Mucosa of gallbladder (tissue), 1 donor: Measurements from ENCODE around the gene KDM2B. TPM values are rescaled to one million over a fixed set of nuclear protein-coding genes. Genes with fewer than 3 reads are reported as not detected.

Experiments used
- DNase-seq: peaks from one replicate; pipeline ENCODE4 v3.0.0-alpha.2; 2020; ENCODE audit warnings: low spot score
- total RNA-seq: library from RNA; stranded (reverse); gene quantifications from one replicate; pipeline ENCODE4 v1.2.1, GENCODE V29; 2021
- donor health status: DM: no; HTN: no; CAD: no.

The KDM2B gene
- total RNA-seq, 1 donor from 2014 or later, result 26.9 TPM

DNA sequence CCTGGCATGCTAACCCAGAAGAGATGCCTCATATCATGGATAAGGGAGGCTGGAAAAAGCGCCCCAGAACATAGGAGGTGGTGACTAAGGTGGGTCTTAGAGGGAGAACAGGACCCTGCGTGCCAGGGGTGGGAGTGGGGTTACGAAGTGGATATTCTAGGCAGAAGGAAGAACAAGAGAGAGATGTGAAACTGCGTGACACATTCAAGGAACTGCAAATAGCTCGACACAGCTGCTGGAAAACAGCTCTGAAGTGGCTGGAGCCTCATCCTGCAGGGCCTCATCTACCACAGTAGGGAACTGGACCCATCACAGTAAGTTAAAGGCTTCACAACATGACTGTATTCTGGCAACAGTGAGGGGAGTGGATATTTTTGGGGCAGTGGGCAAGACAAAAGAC, 119.8 kb downstream of the KDM2B start:
- DNase-seq, result no peak

DNA sequence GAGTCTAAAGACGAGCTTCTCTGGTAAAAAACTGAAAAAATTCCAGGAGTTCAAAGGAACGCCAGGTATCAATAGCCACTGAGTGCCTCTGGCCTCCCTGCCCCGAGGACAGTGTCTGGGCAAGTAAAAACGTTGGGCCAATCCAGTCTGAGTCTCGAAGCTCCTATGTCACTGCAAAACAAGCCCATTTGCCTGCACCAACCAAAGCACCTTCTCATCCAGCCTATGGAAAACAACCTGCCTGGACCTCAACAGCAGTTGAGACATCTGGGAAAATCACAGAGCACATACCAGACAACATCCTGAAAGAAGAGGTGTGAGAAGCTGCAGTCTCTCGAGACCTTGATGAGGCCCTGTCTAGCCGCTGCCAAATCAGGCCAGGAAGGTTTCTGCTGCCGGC, 124.3 kb downstream of the KDM2B start:
- no peak for DNase-seq

DNA sequence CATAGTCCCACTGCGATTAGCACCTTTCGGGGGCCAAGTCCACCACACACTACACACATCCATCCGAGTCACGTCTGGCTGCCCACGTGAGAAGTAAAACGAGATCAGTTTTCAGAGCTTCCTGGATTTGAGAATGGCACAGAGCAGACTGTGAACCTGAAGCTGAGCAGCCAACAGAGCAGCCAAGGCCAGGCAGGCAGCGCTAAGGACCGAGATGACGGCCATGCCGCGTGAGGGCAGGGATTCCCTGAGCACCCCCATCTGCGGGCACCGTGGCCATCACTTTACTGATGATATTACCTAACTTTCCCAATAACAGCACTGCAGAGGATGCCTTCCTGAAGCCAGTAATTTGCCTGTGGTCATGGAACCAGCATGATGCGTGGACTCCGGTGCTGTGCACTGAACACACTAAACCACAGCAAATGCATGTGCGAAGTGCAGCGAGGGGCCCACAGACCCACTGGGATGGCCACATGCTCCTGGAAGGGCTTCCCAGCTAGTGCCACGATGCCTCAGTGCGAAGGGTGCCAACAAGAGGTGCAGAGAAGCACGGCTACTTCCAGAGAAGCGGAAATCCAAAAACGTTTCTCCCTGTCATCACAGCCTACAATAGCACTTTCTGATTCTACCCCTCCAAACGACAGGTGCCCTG, 124.9 kb downstream of the KDM2B start:
- DNase-seq, result no peak

DNA sequence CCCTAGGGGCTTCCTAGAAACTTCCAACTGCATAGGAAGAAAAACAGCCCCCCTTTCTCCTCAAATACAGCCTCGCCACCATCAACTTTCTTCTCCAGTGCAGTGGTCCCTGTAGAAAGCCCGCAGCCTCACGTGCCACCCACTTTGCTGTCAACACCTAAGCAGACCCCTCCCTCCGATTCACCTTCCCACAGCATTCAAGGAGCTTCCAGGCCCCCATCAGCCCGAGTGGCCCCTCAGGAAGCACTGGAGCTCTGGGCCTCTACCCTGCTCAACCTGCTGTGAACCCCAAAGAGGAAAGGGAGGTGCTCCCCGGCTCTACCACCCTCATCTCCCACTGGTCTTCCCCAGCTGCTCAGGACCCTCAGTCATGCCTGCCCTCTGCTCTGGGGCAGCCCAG, 125.9 kb downstream of the KDM2B start:
- DNase-seq, result no peak

DNA sequence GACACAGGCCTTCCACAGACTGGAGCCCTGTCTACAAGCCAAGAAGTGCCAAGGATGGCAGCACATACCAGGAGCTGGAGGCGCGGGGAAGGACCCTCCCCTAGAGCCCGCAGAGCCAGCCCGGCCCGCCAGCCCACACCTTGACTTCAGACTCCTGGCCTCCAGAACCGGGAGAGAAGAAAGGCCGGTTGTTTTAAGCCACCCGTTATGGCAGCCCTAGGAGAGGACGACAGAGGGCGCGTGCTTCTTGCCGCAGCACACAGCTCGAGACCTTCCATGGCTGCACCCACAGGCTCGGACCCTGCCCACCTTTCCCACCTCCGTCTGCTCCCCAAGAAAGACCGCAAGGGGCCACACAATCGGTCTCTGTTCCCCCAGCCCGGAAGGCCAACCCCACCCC, 127.2 kb downstream of the KDM2B start:
- no peak for DNase-seq

DNA sequence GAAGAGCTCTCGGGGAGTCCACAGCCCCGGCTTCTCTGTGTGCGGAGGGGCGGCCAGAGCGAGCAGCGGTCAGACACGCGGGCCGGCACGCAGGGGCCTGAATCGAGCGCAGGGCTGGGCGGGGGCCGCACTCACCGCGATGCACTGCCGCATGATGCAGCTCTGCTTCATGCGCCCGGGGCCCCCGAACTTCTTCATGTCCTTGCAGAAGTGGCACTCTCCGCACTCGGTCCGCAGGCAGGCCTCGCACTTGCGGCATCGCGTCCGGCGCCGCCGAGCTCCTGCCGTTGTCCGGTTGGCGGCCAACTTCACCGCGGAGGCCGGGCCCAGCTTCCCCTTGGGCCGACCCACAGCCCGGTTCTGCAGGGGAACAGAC, 127.8 kb downstream of the KDM2B start:
- DNase-seq, result no peak

DNA sequence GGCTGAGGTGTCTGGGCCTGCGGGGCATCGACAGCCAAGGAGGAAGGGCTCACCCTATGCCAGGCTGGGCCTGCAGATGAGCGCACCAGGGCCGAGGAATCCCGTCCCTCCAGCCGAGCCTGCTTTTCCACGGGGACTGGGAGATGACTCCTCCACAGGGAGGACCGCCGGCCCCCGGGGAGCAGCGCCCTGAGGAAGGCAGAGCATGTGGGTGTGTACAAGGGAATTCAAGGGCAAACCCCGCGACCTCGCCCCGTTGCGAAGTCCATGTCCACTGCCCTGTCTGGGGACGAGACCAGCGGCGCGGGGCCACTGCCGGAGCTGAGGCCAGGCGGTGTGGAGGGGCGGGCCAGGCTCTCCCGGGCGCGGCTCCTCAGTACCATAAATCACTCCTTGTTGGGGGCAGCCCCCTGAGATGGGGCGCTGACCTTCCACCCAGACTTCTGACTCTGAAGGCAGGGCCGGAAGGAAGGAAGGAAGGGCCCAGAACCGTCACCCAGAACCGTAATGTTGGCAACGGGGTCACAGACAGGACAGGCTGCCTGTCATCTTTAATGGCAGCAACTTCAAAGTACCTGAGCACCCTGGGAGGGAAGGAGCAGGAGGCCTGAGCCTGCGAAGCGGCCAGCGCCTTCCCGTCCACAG, 128.4 kb downstream of the KDM2B start:
- DNase-seq, result no peak

DNA sequence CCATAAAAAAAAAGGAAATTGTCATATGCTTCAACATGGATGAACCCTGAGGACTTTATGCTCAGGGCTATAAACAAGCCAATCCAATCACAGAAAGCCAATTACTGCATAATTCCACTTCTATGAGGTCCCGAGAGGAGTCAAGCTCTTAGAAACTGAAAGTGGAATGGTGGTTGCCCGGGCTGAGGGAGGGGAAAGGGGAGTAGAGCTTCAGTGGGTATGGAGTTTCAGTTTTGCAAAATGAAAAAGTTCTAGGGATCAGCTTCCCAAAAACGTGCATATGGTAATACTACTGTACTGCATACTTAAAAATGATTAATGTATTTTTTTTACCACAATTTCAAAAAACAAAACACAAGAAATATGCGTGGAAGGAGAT, 128.9 kb downstream of the KDM2B start:
- DNase-seq, result no peak

DNA sequence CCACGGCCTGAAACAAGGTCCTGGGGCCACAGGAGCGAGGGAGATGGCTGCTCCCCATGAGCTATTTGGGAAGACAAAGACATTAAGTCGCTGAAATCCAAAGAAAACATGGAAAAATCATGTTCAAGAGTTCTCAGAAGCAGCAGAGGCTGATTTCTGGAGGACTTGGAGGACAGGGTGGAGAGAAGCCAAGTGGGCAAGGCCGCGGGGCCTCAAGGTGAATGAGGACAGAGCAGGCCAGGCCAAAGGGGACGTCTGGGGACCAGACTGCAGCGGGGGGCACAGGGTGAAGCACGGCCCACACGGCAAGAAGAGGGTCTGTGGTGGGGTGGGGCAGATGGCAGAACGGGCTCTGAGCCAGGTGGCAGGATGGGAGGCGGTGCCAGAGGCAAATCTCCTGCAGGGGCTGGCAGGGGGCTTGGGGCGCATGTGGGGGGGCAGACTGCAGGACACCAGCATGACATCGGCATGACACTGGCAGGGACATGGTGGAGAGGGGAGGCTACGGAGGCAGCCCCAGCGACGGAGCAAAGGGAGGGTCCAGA, 132.0 kb downstream of the KDM2B start:
- no peak for DNase-seq

DNA sequence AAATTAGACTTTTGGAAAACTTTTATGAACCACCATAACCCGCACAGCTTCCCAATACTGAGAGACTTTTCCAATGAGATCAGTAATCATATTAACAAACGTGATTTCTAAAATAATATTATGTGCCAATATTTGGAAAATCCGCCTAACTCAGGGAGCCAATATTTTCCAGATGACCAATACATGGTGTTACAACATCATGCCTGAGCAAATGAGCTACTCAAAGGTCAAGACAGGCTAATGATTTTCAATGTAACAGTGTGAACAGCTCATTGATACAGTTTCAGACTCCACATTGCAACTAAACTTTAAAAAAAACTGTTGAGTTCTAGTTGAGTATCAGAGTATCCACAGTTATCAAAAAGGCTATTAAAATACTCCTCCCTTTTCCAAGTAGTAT, 134.1 kb downstream of the KDM2B start:
- no peak for DNase-seq

DNA sequence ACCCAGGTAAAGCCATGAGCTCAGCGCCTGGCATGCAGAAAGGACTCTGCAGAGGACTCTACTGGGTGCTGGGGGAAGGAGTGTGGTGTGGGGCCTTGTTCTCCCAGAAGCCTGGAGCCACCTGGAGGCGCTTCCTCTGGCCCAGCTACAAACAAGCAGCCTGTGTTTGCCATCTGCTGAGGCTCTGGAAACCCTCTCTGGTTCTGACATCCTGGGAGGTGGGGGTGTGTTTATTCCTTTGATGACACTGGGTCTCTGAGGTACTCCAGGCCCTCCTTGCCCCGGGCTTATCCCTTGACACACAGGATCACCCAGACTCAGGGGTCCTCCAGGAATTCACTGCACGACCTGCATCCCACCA, 136.0 kb downstream of the KDM2B start:
- no peak for DNase-seq

DNA sequence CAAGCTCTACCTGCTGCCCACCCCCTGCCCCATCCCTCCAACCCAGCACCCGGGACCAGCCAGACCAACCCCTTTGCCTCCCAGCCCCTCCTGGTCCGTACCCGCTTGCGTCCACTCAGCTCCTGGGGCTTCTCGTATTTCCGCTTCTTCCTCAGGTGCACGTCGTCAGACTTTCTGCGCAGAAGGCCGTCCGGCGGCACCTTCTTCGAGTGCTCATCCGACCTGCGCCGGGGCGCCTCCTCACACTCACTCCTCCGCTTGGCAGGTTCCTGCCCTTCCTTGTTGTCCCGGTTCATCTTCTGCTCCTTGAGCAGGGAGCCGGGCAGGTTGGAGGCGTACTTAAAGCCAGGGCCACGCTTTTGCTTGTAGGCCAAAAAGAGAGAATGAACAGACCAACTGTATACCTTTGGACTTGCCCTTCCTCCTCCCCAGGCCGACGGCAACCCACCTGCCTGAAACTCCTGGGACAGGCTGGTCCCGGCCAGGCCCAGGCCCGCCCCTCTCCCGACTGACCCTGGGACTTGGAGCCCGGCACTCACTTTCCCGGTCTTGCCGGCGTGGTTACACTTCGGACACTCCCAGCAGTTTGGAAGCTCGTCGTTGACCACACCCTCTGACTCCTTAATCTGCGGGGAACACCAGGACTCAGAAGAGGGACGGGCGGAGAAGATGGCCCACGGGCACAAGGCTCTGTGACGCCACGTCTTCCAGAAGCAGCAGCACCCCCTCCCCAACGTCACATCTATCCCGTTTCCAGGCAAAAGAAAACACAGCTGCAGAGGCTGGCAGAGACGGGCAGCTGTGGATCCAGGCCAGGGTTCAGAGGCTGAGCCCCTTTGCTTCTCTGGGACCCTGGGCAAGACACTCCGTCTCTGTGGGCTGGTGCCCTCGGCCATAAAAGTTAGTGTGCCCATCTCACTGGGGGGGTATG, 136.6 kb downstream of the KDM2B start:
- DNase-seq, result no peak

DNA sequence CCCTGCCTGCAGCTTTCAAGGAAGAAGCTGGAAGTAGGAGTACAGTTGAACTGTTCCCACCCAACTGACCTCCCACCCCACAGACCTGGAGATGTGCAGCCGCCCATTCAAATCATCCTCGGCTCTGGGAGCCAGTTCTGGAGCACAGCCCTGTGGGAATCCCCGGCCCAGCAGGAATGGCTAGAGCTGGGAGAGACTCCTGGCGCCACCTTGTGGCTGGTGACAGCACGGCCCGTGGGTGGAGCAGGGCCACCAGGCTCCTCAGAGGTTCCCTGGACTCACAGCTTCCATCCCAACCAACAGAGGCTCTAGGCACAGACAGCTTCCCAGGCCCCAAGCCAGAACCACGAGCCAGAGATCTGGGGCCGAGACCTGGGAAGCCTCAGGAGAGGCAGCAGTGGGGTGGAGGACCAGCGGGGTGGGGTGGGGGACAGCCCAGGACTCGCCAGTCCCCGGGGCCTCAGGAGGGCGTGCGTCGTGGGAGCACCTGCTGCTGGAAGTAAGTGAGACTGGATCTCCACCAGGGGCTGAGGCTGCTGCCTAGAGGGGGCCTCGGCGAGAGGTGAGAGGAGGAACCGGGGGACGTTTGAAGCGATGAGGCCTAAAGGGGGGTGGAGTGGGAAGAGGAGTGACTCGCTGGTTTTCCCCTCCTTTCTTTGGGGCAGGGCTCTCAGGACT, 137.5 kb downstream of the KDM2B start:
- peak; percentile 79 for DNase-seq

DNA sequence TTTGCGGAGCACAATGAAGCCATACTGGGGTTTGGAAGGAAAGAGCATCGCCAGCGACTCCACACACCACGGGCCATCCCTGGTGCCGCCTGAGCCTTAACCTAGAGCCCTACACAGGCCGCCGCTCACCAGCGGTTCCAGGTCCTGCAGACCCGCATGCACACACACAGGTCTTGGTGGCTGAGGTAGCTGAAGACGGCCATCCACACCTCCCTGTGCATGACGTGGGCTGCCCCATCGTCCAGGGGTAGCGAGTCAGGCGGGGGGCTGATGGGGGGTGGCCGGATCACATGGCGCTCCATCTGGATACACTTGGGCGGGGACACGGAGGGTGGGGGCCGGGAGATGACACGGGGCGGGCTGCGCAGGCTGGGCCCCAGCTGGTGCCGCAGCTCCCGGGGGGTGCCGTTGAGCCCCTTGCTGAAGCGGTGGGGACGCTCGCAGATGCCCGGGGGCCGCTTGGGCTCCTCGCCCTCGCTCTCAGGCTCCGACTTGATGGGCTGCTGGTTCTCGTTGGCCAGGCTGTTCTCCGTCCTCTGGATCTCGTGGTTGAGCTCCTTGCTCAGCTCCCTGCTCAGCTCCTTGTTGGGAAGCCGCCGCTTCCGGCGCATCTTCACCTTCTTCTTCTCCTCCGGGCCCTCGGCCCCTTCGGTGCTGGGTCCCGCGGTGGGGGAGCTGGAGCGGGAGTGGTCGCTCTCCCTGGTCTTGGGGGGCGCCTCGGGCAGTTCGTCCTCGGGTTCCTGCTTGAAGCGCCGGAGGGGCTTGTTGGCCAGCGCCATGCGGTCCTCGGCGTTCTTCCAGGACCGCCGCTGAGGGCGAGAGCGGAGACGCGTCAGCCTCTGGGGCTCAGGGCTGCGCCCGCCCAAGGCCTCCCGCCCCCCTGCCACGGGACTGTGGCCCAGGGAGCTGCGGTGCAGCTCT, 138.5 kb downstream of the KDM2B start:
- no peak for DNase-seq

DNA sequence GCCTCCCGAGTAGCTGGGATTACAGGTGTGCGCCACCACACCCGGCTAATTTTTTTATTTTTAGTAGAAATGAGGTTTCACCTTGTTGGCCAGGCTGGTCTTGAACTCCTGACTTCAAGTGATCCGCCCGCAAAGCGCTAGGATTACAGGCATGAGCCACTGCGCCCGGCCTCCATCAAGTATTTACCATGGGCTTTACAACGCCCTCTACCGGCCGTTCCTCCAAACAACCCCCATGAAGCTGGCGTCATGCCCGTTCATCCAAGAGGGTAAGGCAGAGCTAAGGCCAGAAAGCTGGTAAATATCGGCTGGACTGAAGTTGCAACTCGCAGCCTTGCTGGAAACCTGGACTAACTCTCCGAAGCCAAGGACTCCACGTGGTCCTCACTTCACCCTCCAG, 139.3 kb downstream of the KDM2B start:
- DNase-seq, result no peak

DNA sequence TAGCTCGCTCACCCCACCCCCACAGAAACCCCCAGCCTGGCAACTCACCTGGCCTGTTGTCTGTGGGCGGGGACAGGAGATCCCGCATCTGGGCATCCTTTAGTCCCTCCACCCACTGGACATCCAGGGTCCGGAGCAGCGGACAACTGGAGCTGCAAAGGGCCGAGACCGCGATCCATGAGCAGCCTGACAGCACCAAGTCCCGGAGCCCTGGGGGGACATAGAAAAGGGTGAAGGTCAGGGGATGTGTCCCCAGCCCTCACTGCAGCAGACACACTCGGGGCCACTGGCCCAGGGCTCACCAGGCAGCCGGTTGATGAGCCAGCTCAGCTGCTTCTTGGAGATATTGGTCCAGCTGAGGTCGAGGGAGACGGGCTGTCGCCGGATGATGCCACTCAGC, 140.1 kb downstream of the KDM2B start:
- DNase-seq, result no peak

DNA sequence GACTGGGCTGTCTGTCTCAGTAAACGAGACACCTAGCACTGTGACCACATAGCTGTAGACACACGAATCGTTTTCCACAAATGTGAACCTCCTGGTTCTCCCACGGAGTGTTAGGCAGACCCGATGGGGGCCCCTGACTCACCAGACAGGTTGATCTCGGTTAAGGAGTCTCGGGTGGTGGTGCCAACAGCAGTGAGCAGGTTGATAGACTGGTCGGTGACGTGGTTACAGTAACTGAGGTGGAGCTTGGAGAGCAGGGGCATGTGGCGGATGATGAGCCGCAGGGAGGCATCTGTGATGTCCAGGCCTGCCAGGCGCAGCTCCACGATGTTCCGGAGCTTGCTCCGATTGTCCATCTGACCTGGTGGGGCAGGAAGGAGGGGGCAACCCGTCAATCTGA, 141.1 kb downstream of the KDM2B start:
- DNase-seq, result no peak

DNA sequence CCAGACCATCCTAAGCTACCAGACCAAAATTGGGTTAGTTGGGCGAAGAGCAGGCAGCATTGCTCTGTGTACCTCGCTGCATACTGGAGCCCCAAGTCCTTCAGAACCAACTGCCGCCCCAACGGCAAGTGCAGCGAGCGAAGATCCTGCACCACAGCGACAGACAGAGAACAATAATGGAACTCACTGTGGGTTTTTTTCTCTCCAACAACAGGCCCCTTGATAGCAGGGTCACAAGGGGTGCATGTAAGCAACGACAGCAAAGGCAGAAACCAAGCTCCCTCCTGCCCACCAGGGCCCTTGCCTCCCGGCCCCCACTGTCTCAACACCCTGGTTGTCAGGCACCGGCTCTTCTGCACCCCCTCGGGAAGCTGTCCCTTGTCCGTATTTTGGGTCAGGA, 141.9 kb downstream of the KDM2B start:
- DNase-seq, result no peak

DNA sequence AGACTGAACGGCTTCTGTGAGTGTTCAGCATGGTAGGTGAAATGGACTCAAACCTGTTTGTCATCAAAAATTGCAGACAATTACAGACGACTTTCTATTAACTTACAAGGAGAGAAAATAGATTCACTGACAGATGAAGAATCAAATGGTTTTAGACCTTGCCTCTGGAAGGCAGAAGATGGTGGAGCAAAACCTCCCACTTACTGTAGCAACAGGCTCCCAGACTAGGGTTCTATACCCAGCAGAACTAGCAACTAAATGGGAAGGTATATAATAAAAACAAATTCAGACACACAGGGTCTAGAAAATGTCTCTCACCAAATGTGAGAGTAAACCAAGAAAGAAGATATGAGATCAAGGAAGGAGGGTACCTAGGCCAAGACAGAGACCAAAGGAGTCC, 144.1 kb downstream of the KDM2B start:
- DNase-seq, result no peak

DNA sequence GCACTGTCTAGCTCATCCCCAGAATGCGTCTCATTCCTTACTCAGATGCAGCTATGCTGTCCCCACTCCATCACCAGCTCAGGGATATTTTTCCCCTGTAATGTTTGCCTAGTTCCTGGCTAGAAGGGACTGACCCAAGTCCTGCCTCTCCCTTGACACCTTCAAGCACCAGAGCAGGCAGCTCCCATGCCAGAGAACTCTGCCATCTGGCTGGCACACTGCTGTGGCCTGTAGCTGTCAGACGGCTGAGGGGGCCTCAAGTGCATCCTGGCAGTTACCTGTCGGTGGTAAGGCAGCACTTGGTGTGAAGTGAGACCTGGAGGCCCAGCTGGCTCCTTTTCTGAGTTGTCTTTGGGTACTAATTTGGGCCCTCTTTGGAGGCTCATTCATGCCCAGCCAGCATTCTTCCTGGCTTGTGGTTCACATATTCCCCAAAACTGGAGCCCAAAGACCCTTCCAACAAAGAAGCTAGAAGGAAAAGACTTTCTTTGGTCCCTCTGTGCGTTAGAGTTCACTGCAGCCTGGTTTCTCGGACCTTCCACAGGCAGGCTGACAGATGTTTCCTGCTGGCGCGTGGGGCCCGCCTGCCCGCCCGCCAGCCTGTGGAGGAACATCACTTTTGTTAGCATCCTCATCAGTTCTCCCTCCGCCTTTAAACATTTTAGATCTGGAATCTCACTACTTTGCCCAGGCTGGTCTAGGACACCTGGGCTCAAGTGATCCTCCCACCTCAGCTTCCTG, 147.9 kb downstream of the KDM2B start:
- no peak for DNase-seq
